Tibial nerve (tissue), 4 donors: ENCODE data around the gene COMT. TPM values are rescaled to one million over a fixed set of nuclear protein-coding genes. Genes with fewer than 3 reads are reported as not detected.
A peak's percentile ranks its signal among the peaks of the same experiment; 100 is the strongest.

ENCODE experiments used
- DNase-seq, 2 donors: peaks; one replicate each; pipeline ENCODE4 v3.0.0-alpha.2; 2019; ENCODE audit warnings: low spot score in 2 of 2
- H3K27ac ChIP-seq, 4 donors: fragments of 200-600 bp; sonication (generic) in 3 of 4; one replicate each; pipeline ENCODE4 v1.5.1; 2017 to 2019; ENCODE audit warnings: mild to moderate bottlenecking in 1 of 4
- H3K27me3 ChIP-seq, 2 donors: fragments of 200-600 bp; sonication (generic) in 1 of 2; one replicate each; pipeline versions ENCODE4 v1.5.1 to v1.6.0; 2017 to 2019
- H3K36me3 ChIP-seq, 3 donors: fragments of 200-600 bp; sonication (generic); one replicate each; pipeline ENCODE4 v1.5.1; 2018 to 2019
- H3K4me1 ChIP-seq, 4 donors: fragments of 200-600 bp; sonication (generic) in 3 of 4; one replicate each; pipeline ENCODE4 v1.5.1; 2017 to 2019
- H3K4me3 ChIP-seq, 4 donors: fragments of 200-600 bp; sonication (generic) in 3 of 4; one replicate each; pipeline ENCODE4 v1.5.1; 2017 to 2019; ENCODE audit warnings: mild to moderate bottlenecking in 1 of 4, moderate library complexity in 1 of 4
- H3K9me3 ChIP-seq, 4 donors: fragments of 200-600 bp; sonication (generic) in 3 of 4; one replicate each; pipeline ENCODE4 v1.5.1; 2017 to 2019
- CTCF ChIP-seq, 5 experiments: fragments of 200-600 bp in 3 of 5; fragments of 450-650 bp in 2 of 5; sonication (generic) in 3 of 5; IDR thresholded peaks; one replicate each; pipeline ENCODE4 v1.5.1; 2016 to 2019; ENCODE audit warnings: antibody characterized with exemption in 5 of 5, mild to moderate bottlenecking in 3 of 5, moderate library complexity in 2 of 5
- EP300 ChIP-seq, 2 donors: sonication (generic); formaldehyde crosslinking; IDR thresholded peaks; one replicate each; pipeline ENCODE4 v1.6.1; 2017; ENCODE audit warnings: antibody characterized with exemption in 2 of 2, mild to moderate bottlenecking in 1 of 2
- POLR2A ChIP-seq, 2 donors: fragments of 450-650 bp; IDR thresholded peaks; one replicate each; pipeline ENCODE4 v1.6.1; 2017; ENCODE audit warnings: antibody characterized with exemption in 2 of 2, mild to moderate bottlenecking in 2 of 2, moderate library complexity in 2 of 2
- WGBS, 2 donors: methylation state at CpG; one replicate each; pipeline ENCODE4 v1.1.5; 2018; 5-methylcytosine and 5-hydroxymethylcytosine counted together
- total RNA-seq, 4 donors: library from RNA; depleted of rRNA; stranded (reverse); fragments of >200 nt; gene quantifications; one replicate each; pipeline ENCODE4 v1.1.0, GENCODE V29; 2016

COMT gene
- total RNA-seq, 4 donors from 2014 or later = 212 to 306 (median 240) TPM

- DNase-seq = no peak
- H3K27me3 ChIP-seq = no peaks in the 10 kb centered on the region
- no peaks in the 10 kb centered on the region for H3K9me3 ChIP-seq
- 55 to 64% methylated on average over 5 of the region's 5 CpGs for WGBS, 2 donors
- peaks cover 0 to 60% (median 18%) of the 10 kb centered on the region in 4 donors for H3K4me1 ChIP-seq
- no peak overlapping the region for H3K4me3 ChIP-seq
- TF ChIP-seq EP300 (IDR thresholded peaks at IDR 0.05) (no peak), POLR2A (IDR thresholded peaks at IDR 0.05) (no peak), CTCF (IDR thresholded peaks at IDR 0.05) (no peak)
- H3K27ac ChIP-seq = peak overlapping the region in 3 of 4 donors; percentile 9 to 93 (median 50)
- peaks cover 0 to 37% (median 0%) of the 10 kb centered on the region in 3 donors for H3K36me3 ChIP-seq
Observed at GRCh38 chr22:19983741-19984140, 42.2 kb downstream of the COMT start.

- no peaks in the 10 kb centered on the region for H3K27me3 ChIP-seq
- 58 to 66% methylated on average over 8 to 16 of the region's 19 CpGs for WGBS, 2 donors
- peaks cover 0 to 66% (median 18%) of the 10 kb centered on the region in 4 donors for H3K4me1 ChIP-seq
- no peaks in the 10 kb centered on the region for H3K9me3 ChIP-seq
- H3K36me3 ChIP-seq = peaks cover 0 to 32% (median 0%) of the 10 kb centered on the region in 3 donors
- no peak overlapping the region for H3K4me3 ChIP-seq
- peak overlapping the region; percentile 9 to 93 (median 48) for H3K27ac ChIP-seq
- no peak for DNase-seq
- TF ChIP-seq CTCF (IDR thresholded peaks at IDR 0.05) = no peak
- TF ChIP-seq POLR2A (IDR thresholded peaks at IDR 0.05) = no peak
- TF ChIP-seq EP300 (IDR thresholded peaks at IDR 0.05) = no peak
Observed at GRCh38 chr22:19984201-19984753, 42.7 kb downstream of the COMT start.

GRCh38 chr22:19984851-19985811 is 43.6 kb downstream of the COMT start:
- H3K36me3 ChIP-seq = peaks cover 0 to 23% (median 0%) of the 10 kb centered on the region in 3 donors
- 60 to 70% methylated on average over 10 to 11 of the region's 11 CpGs for WGBS, 2 donors
- H3K4me3 ChIP-seq = peak overlapping the region in 2 of 4 donors; percentile 83 to 84
- H3K9me3 ChIP-seq = no peaks in the 10 kb centered on the region
- no peaks in the 10 kb centered on the region for H3K27me3 ChIP-seq
- H3K27ac ChIP-seq = peak overlapping the region in 3 of 4 donors; percentile 1 to 93 (median 6)
- H3K4me1 ChIP-seq = peaks cover 0 to 74% (median 18%) of the 10 kb centered on the region in 4 donors
- no peak for TF ChIP-seq EP300 (IDR thresholded peaks at IDR 0.05)
- TF ChIP-seq POLR2A (IDR thresholded peaks at IDR 0.05) = no peak
- TF ChIP-seq CTCF (IDR thresholded peaks at IDR 0.05) = no peak
- no peak for DNase-seq

GRCh38 chr22:19986011-19986409 is 44.4 kb downstream of the COMT start:
- no peak for TF ChIP-seq CTCF (IDR thresholded peaks at IDR 0.05)
- H3K4me1 ChIP-seq = peaks cover 0 to 83% (median 25%) of the 10 kb centered on the region in 4 donors
- H3K27ac ChIP-seq = peak overlapping the region; percentile 77 to 93 (median 85)
- H3K27me3 ChIP-seq = no peaks in the 10 kb centered on the region
- DNase-seq = no peak
- no peaks in the 10 kb centered on the region for H3K9me3 ChIP-seq
- WGBS, 2 donors = 50 to 75% methylated on average over 1 to 2 of the region's 2 CpGs
- peak overlapping the region; percentile 71 to 84 (median 80) for H3K4me3 ChIP-seq
- H3K36me3 ChIP-seq = peaks cover 0 to 15% (median 0%) of the 10 kb centered on the region in 3 donors
